ENCODE measurements around the gene CRYM.
A peak's percentile ranks its signal among the peaks of the same experiment; 100 is the strongest.
"Not testable (repeated sequence)": the region's sequence is repeated elsewhere in the genome, so short reads cannot be mapped to it uniquely, and the experiment has no call there.

The CRYM gene

GRCh38 chr16:21277927-21278706 is at the start of gene CRYM:
Gene CRYM, minus strand, starts transcription at chr16:21278290. Its CDS starts 39 bp downstream, at chr16:21278251.
- DNase-seq: peak; percentile 25

- no peak for DNase-seq
Observed at GRCh38 chr16:21327046-21327445, 49.0 kb upstream of the CRYM start.

- DNase-seq: no peak
Observed at GRCh38 chr16:21326459-21326858, 48.4 kb upstream of the CRYM start.

- no peak for DNase-seq
Observed at GRCh38 chr16:21324267-21324666, 46.2 kb upstream of the CRYM start.

- not testable (repeated sequence) for DNase-seq
Observed at GRCh38 chr16:21322251-21322650, 44.2 kb upstream of the CRYM start.

GRCh38 chr16:21321736-21322135 is 43.6 kb upstream of the CRYM start:
- no peak for DNase-seq

- no peak for DNase-seq
Observed at GRCh38 chr16:21314339-21314738, 36.2 kb upstream of the CRYM start.

- DNase-seq: not testable (repeated sequence)
Observed at GRCh38 chr16:21312863-21313372, 34.8 kb upstream of the CRYM start.

- not testable (repeated sequence) for DNase-seq
Observed at GRCh38 chr16:21312046-21312445, 34.0 kb upstream of the CRYM start.

GRCh38 chr16:21306712-21307111 is 28.6 kb upstream of the CRYM start:
- not testable (repeated sequence) for DNase-seq

GRCh38 chr16:21302898-21303528 is 24.9 kb upstream of the CRYM start:
- DNase-seq: no peak

GRCh38 chr16:21302454-21302853 is 24.4 kb upstream of the CRYM start:
- DNase-seq: peak; percentile 12

- peak; percentile 37 for DNase-seq
Observed at GRCh38 chr16:21301895-21302291, 23.8 kb upstream of the CRYM start.

GRCh38 chr16:21301168-21301894 is 23.2 kb upstream of the CRYM start:
- DNase-seq: peak; percentile 49

- peak; percentile 89 for DNase-seq
Observed at GRCh38 chr16:21300309-21301167, 22.4 kb upstream of the CRYM start.

GRCh38 chr16:21289789-21290188 is 11.7 kb upstream of the CRYM start:
- not testable (repeated sequence) for DNase-seq

- no peak for DNase-seq
Observed at GRCh38 chr16:21285314-21285713, 7.2 kb upstream of the CRYM start.

- DNase-seq: no peak
Observed at GRCh38 chr16:21284414-21284813, 6.3 kb upstream of the CRYM start.

GRCh38 chr16:21283521-21284289 is 5.6 kb upstream of the CRYM start:
- peak; percentile 35 for DNase-seq

GRCh38 chr16:21281698-21282389 is 3.8 kb upstream of the CRYM start:
- DNase-seq: no peak

- DNase-seq: no peak
Observed at GRCh38 chr16:21279501-21279900, 1.4 kb upstream of the CRYM start.

Measured in NCI-H1092 treated with DMSO at 0.1 percent for 48 hours (cell line).